Cardiac muscle cell (in vitro differentiated cells and primary cell): ENCODE results near the gene ABLIM1. TPM values are rescaled to one million over a fixed set of nuclear protein-coding genes. Genes with fewer than 3 reads are reported as not detected.
A peak's percentile ranks its signal among the peaks of the same experiment; 100 is the strongest.

Source experiments
- DNase-seq, 2 donors: peaks; one replicate each; pipeline versions ENCODE4 v3.0.0 to v3.0.0-alpha.2; 2010 to 2017; ENCODE audit warnings: low read depth in 1 of 2, low spot score in 1 of 2
- H3K27ac ChIP-seq: fragments of 200-600 bp; sonication (generic); 2 replicates; pipeline ENCODE4 v1.5.1; 2016
- H3K27me3 ChIP-seq: fragments of 200-600 bp; sonication (generic); 2 replicates; pipeline ENCODE4 v1.6.0; 2016; ENCODE audit warnings: control low read depth
- H3K36me3 ChIP-seq: fragments of 200-600 bp; sonication (generic); 2 replicates; pipeline ENCODE4 v1.5.1; 2016; ENCODE audit warnings: control low read depth
- H3K4me1 ChIP-seq: fragments of 200-600 bp; sonication (generic); 2 replicates; pipeline ENCODE4 v1.8.1; 2017; ENCODE audit warnings: low read depth, mild to moderate bottlenecking, mixed run types
- H3K4me3 ChIP-seq: fragments of 200-600 bp; sonication (generic); 2 replicates; pipeline ENCODE4 v1.5.1; 2016; ENCODE audit warnings: mild to moderate bottlenecking
- H3K9me3 ChIP-seq: fragments of 200-600 bp; sonication (generic); 2 replicates; pipeline ENCODE4 v1.5.1; 2017; ENCODE audit warnings: low read depth, mild to moderate bottlenecking, control low read depth
- polyA plus RNA-seq: library from polyadenylated mRNA; unstranded; fragments of >200 nt; fragmentation: Nextera tagmentation; extraction: Ambion mirVana; gene quantifications from 2 replicates; pipeline ENCODE4 v1.2.1, GENCODE V29; 2016
- total RNA-seq: library from RNA; depleted of rRNA; stranded (reverse); fragments of >200 nt; gene quantifications from 2 replicates; pipeline ENCODE4 v1.2.3, GENCODE V29; 2016
- TF ChIP-seq, protein P1 (sequence below): IDR thresholded peaks from 2 replicates; pipeline ENCODE4 v1.5.1; 2012; ENCODE audit warnings: low read depth, mild to moderate bottlenecking, low read length

The ABLIM1 gene
- total and polyA plus RNA-seq, 2 experiments from 2014 or later = 105 to 148 TPM

DNA sequence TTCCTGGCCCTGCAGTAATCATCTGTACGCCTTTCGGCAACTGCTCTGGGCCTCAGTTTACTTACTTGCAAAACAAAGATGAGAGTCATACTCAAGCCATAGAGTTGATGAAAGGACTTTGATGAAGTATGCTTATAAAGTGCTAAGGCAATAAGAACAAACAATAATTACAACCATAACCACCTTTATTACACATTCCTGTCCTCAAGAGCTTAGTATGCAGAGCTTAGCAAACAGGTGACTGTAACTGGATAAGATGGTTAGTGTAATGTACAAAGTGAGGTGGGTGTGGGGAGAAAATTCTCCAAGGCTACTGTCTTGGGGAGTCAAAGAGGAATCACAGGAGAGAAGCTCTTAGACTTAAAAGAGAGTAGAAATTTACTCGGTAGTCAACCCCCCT, 136.8 kb downstream of the ABLIM1 start:
- DNase-seq = no peak
- no peaks in the 10 kb centered on the region for H3K9me3 ChIP-seq
- no peak overlapping the region for H3K4me3 ChIP-seq
- H3K27me3 ChIP-seq = no peaks in the 10 kb centered on the region
- H3K36me3 ChIP-seq = no peaks in the 10 kb centered on the region
- peaks cover 62% of the 10 kb centered on the region for H3K4me1 ChIP-seq
- TF ChIP-seq, protein P1, sequence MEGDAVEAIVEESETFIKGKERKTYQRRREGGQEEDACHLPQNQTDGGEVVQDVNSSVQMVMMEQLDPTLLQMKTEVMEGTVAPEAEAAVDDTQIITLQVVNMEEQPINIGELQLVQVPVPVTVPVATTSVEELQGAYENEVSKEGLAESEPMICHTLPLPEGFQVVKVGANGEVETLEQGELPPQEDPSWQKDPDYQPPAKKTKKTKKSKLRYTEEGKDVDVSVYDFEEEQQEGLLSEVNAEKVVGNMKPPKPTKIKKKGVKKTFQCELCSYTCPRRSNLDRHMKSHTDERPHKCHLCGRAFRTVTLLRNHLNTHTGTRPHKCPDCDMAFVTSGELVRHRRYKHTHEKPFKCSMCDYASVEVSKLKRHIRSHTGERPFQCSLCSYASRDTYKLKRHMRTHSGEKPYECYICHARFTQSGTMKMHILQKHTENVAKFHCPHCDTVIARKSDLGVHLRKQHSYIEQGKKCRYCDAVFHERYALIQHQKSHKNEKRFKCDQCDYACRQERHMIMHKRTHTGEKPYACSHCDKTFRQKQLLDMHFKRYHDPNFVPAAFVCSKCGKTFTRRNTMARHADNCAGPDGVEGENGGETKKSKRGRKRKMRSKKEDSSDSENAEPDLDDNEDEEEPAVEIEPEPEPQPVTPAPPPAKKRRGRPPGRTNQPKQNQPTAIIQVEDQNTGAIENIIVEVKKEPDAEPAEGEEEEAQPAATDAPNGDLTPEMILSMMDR = no peak
- H3K27ac ChIP-seq = no peak overlapping the region

DNA sequence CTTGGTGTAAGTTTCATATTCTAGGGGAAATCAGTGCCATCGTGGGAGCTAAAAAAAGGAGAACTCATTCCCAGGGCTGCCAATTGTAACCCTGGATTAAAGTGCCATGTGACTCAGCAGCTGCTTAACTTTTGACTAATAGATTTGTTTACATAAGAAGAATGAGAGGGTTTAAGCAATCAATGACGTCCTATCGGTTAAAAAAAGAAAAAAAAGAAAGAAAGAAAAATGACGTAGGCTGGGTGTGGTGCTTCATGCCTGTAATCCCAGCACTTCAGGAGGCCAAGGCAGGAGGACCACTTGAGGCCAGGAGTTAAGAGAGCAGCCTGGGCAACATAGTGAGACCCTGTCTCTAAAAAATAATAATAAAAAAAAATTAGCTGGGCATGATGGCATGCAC, 137.6 kb downstream of the ABLIM1 start:
- Histone ChIP-seq H3K36me3 (no peaks in the 10 kb centered on the region), H3K9me3 (no peaks in the 10 kb centered on the region), H3K4me3 (no peak overlapping the region), H3K27ac (peak overlapping the region; percentile 48), H3K27me3 (no peaks in the 10 kb centered on the region), H3K4me1 (peaks cover 60% of the 10 kb centered on the region)
- peak in 1 of 2 donors; percentile 72 for DNase-seq
- TF ChIP-seq, protein P1 = no peak

DNA sequence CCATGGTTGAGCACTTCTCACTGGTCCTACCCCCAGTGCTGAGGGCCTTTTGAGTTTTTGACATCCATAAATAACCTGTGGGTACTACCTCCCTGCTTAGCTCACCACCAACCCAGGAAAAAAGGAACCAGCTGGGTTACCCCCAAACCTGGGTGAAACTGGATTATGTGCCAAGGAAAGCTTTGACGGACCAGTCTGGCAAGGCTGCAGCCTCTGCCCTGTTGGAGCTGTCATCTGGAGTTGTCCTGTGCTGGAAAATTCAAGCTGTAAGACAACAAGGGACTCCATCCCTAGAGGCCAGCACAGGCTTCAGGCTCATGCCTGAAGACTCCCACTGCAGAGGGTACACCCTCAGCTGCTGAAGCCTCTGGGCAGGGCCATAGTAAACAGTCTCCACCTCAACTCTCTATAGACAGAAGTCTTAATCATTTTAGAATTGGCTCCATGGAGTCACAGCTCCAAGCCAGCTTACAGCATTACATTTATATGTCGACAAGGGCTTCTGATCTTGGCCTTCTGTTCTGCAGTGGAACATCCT, 138.2 kb downstream of the ABLIM1 start:
- H3K27ac ChIP-seq = peak overlapping the region; percentile 48

DNA sequence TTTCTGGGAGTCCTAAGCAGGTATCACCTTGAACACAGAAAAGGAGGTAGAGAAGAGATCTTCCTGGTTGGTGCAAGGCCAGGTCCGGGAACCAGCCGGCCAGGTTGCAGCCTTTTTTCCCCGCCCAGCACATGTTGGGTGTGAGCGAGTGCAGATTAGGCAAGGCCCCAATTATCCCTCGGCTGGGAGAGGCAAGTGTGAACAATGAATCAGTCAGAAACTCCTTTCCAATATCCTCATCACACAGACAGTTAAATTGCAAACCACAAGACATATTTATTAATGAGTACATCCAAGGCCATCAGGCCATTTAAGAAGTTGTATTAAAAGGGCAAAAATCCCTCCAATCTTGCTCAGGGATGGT, 138.8 kb downstream of the ABLIM1 start:
- no peak overlapping the region for H3K4me3 ChIP-seq
- peaks cover 58% of the 10 kb centered on the region for H3K4me1 ChIP-seq
- no peak for DNase-seq
- no peaks in the 10 kb centered on the region for H3K9me3 ChIP-seq
- no peaks in the 10 kb centered on the region for H3K27me3 ChIP-seq
- no peaks in the 10 kb centered on the region for H3K36me3 ChIP-seq
- H3K27ac ChIP-seq = no peak overlapping the region
- TF ChIP-seq, protein P1 = no peak

More for the DNA sequence above, 138.2 kb downstream of the ABLIM1 start:
- TF ChIP-seq, protein P1 = no peak
- H3K4me1 ChIP-seq = peaks cover 60% of the 10 kb centered on the region
- no peak overlapping the region for H3K4me3 ChIP-seq
- no peaks in the 10 kb centered on the region for H3K9me3 ChIP-seq
- no peaks in the 10 kb centered on the region for H3K27me3 ChIP-seq
- no peaks in the 10 kb centered on the region for H3K36me3 ChIP-seq
- DNase-seq = no peak

DNA sequence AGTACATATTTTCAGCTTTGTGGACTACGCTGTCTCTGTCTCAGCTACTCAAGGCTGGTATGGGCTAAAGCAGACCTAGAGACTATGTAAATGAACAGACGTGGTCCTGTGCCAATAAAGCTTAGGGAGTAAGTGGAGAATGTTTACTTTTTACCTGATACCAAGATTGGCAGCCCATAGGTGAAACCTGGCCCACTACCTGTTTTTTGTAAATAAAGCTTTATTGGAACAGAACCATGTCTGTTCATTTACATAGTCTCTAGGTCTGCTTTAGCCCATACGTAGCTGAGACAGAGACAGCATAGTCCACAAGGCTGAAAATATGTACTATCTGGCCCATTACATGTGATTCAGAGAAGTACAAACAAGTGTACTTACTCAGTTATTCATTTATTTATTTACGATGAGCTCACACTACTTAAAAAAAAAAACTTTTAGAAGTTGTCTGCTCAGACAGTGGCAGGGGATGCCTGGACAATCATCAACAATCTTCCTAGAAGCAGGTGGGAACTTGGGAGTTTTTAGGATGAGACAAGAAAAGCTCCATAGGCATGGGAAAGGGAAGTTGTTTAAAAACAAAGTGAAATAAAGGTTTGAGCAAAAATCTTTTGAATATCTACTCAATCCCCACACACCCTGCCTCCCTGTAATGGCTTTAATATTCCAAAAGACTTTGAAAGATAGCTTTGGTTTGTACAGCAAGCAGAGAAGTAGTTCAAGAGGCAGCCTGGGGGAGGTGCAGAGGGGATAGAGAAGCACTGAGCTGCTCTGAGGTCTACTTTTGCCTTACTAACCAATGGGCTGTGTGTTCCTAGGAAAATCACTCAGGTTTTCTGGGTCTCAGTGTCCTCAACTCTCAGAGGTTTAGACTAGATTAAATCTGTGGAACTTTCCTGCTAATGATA, 139.4 kb downstream of the ABLIM1 start:
- no peak overlapping the region for H3K27ac ChIP-seq
- H3K4me1 ChIP-seq = peaks cover 51% of the 10 kb centered on the region
- no peak for DNase-seq
- H3K27me3 ChIP-seq = no peaks in the 10 kb centered on the region
- H3K36me3 ChIP-seq = no peaks in the 10 kb centered on the region
- no peak overlapping the region for H3K4me3 ChIP-seq
- TF ChIP-seq, protein P1 = no peak
- H3K9me3 ChIP-seq = no peaks in the 10 kb centered on the region
